GM12878 (cell line): ENCODE results near the gene RAF1. TPM values are rescaled to one million over a fixed set of nuclear protein-coding genes. Genes with fewer than 3 reads are reported as not detected.
"Not testable (repeated sequence)": the region's sequence is repeated elsewhere in the genome, so short reads cannot be mapped to it uniquely, and the experiment has no call there.

Experiments
- ATAC-seq: fragments of 200-7000 bp; cut with Tn5 transposase; 3 replicates; pipeline ENCODE4 v1.9.1; 2020; ENCODE audit warnings: mild to moderate bottlenecking, moderate library complexity
- BruUV-seq: library from RNA; stranded (reverse); fragments of 400-500 nt; replicated peaks from 2 replicates; lab custom pipeline; 2021; lab: Mats Ljungman, UMichigan
- CTCF ChIA-PET: fragments of 300-600 bp; sonication (Branson Sonifier 250); formaldehyde crosslinking; extraction: SDS; loops from one replicate; lab custom pipeline; 2021; ENCODE audit warnings: inconsistent platforms; lab: Yijun Ruan, JAX
- POLR2A ChIA-PET: fragments of 350-600 bp; formaldehyde crosslinking; extraction: SDS; loops from one replicate; lab custom pipeline; 2021; ENCODE audit warnings: inconsistent platforms; lab: Charles Lee
- RAD21 ChIA-PET: fragments of 300-600 bp; sonication (Branson Sonifier 250); formaldehyde crosslinking; loops from one replicate; lab custom pipeline; 2023; ENCODE audit warnings: antibody characterized with exemption; ENCODE audit not compliant: unreplicated experiment; lab: Charles Lee
- SMC1A ChIA-PET: fragments of 300-600 bp; sonication (Branson Sonifier 250); formaldehyde crosslinking; loops from one replicate; lab custom pipeline; 2023; ENCODE audit not compliant: unreplicated experiment, uncharacterized antibody; lab: Charles Lee
- DNase-seq: peaks from one replicate; pipeline ENCODE4 v3.0.0-alpha.2; 2011; ENCODE audit warnings: low read depth, low spot score
- FAIRE-seq: peaks from 3 replicates; lab custom pipeline; 2011; peaks lifted over from hg19 to GRCh38; lab: Jason Lieb, UNC
- H2AFZ ChIP-seq: 2 replicates; pipeline ENCODE4 v1.6.0; 2011; ENCODE audit warnings: low read depth, low read length, control low read depth; ENCODE audit not compliant: control insufficient read depth
- H3K27ac ChIP-seq: 2 replicates; pipeline ENCODE4 v1.5.1; 2011; ENCODE audit warnings: control low read depth; ENCODE audit not compliant: control insufficient read depth, insufficient read depth
- H3K27me3 ChIP-seq, 2 experiments: replicated peaks in 1 of 2; 2 replicates each; pipeline versions ENCODE4 v1.6.0 to v1.6.1; 2011; ENCODE audit warnings: low read length in 1 of 2; ENCODE audit not compliant: control insufficient read depth in 2 of 2, insufficient read depth in 2 of 2
- H3K36me3 ChIP-seq, 2 experiments: 2 replicates each; pipeline ENCODE4 v1.5.1; 2011; ENCODE audit warnings: low read length in 1 of 2; ENCODE audit not compliant: control insufficient read depth in 2 of 2, insufficient read depth in 2 of 2
- H3K4me1 ChIP-seq: 2 replicates; pipeline ENCODE4 v1.6.1; 2011; ENCODE audit warnings: mild to moderate bottlenecking, low read length, moderate library complexity, mixed read lengths; ENCODE audit not compliant: control insufficient read depth, insufficient read depth
- H3K4me2 ChIP-seq: 2 replicates; pipeline ENCODE4 v1.6.0; 2011; ENCODE audit warnings: control low read depth; ENCODE audit not compliant: control insufficient read depth, insufficient read depth
- H3K4me3 ChIP-seq: fragments of 200-600 bp; sonication (generic); 2 replicates; pipeline ENCODE4 v1.5.1; 2016
- H3K79me2 ChIP-seq: 2 replicates; pipeline ENCODE4 v1.6.0; 2011; ENCODE audit warnings: low read length; ENCODE audit not compliant: control insufficient read depth, insufficient read depth
- H3K9ac ChIP-seq: 2 replicates; pipeline ENCODE4 v1.8.0; 2011; ENCODE audit warnings: low read length, control low read depth, mixed read lengths; ENCODE audit not compliant: control insufficient read depth, insufficient read depth
- H3K9me3 ChIP-seq: replicated peaks from 3 replicates; pipeline ENCODE4 v1.5.1; 2011; ENCODE audit warnings: mild to moderate bottlenecking, low read length; ENCODE audit not compliant: control insufficient read depth, insufficient read depth
- H4K20me1 ChIP-seq: 2 replicates; pipeline ENCODE4 v1.6.0; 2011; ENCODE audit not compliant: control insufficient read depth, insufficient read depth
- BCL11A ChIP-seq: IDR thresholded peaks from 2 replicates; pipeline ENCODE4 v1.6.1; 2011; ENCODE audit warnings: low read depth, low read length
- NFXL1 ChIP-seq: fragments of 450-650 bp; IDR thresholded peaks from 2 replicates; pipeline ENCODE4 v1.6.1; 2017; ENCODE audit warnings: antibody characterized with exemption, mild to moderate bottlenecking, borderline replicate concordance
- PML ChIP-seq: IDR thresholded peaks from 2 replicates; pipeline ENCODE4 v1.6.1; 2012; ENCODE audit warnings: low read length, inconsistent platforms
- SMAD1 ChIP-seq: fragments of 450-650 bp; IDR thresholded peaks from 2 replicates; pipeline ENCODE4 v1.6.1; 2018; ENCODE audit warnings: mild to moderate bottlenecking, low read depth; ENCODE audit not compliant: partially characterized antibody
- SREBF2 ChIP-seq: IDR thresholded peaks from 2 replicates; pipeline ENCODE4 v1.6.1; 2012; ENCODE audit warnings: mild to moderate bottlenecking, low read length
- USF2 ChIP-seq: IDR thresholded peaks from 2 replicates; pipeline ENCODE4 v1.6.1; 2011; ENCODE audit warnings: low read depth, low read length, improper control_type of control experiment, borderline replicate concordance
- ZZZ3 ChIP-seq: IDR thresholded peaks from 2 replicates; pipeline ENCODE4 v1.6.1; 2011; ENCODE audit warnings: low read depth; ENCODE audit not compliant: control insufficient read depth, insufficient read length
- WGBS: methylation state at CpG from one replicate; pipeline ENCODE4 v1.1.6; 2016; ENCODE audit warnings: low lambda C conversion rate; ENCODE audit not compliant: insufficient replicate concordance, insufficient coverage; ENCODE audit errors: missing lambda C conversion rate; 5-methylcytosine and 5-hydroxymethylcytosine counted together
- in situ Hi-C: fragments of 300-500 bp; cut with MboI; formaldehyde crosslinking; loops from 9 replicates; pipeline ENCODE4 v1.14.3; 2018; ENCODE audit warnings: mixed read lengths
- intact Hi-C: fragments of 100-400 bp; cut with micrococcal nuclease; formaldehyde crosslinking; loops from one replicate; pipeline ENCODE4 v1.14.2; 2022; ENCODE audit not compliant: unreplicated experiment
- polyA plus RNA-seq, 11 experiments: library from polyadenylated mRNA; depleted of rRNA in 4 of 11; unstranded in 6 of 11; stranded (reverse) in 5 of 11; fragments of >200 nt; fragmentation: Nextera tagmentation in 4 of 11; fragmentation: Illumina TruSeq in 1 of 11; extraction: Ambion mirVana in 4 of 11; extraction: Trizol in 1 of 11; gene quantifications; 1 replicate in 1 of 11; 2 replicates in 10 of 11; pipeline versions ENCODE4 v1.2.1 to v1.2.3, GENCODE V29; 2011 to 2016; ENCODE audit warnings: inconsistent platforms in 2 of 11, missing spikeins in 2 of 11, low read depth in 1 of 11
- total RNA-seq, 4 experiments: library from RNA; depleted of rRNA in 3 of 4; stranded (reverse); fragments of >200 nt in 3 of 4; fragmentation: Illumina TruSeq in 1 of 4; extraction: Trizol in 1 of 4; gene quantifications; 2 replicates each; pipeline versions ENCODE4 v1.2.1 to v1.2.3, GENCODE V29; 2013 to 2021

The RAF1 gene
- total and polyA plus RNA-seq, 10 of the 15 experiments (the other 5 are each of a cell fraction or from before 2014, with no cell fraction given), result 20.4 to 151 (median 77.8) TPM

- TF ChIP-seq SREBF2 (no peak), BCL11A (no peak)
- TF ChIP-seq, all 136 proteins: peak for 0
Observed at GRCh38 chr3:12705374-12705926, 41.5 kb upstream of the RAF1 start (continued).

GRCh38 chr3:12702501-12702900, 38.6 kb upstream of the RAF1 start:
- no peaks in the 10 kb centered on the region for H3K9me3 ChIP-seq
- H3K27ac ChIP-seq, result no peak overlapping the region
- no peak for DNase-seq
- CTCF ChIA-PET, result no interaction called here
- no peaks in the 10 kb centered on the region for H3K4me1 ChIP-seq
- H3K79me2 ChIP-seq, result no peaks in the 10 kb centered on the region
- no peak overlapping the region for H3K4me3 ChIP-seq
- intact Hi-C loops (no loop called here), in situ Hi-C loops (loop anchor here (25.0 kb wide), 1 partner anchor 565 kb away; no protein-coding TSS in a partner anchor)
- no peak overlapping the region for H3K4me2 ChIP-seq
- ATAC-seq, result no peak
- H3K36me3 ChIP-seq, result no peaks in the 10 kb centered on the region
- POLR2A ChIA-PET, result no interaction called here
- no peaks in the 10 kb centered on the region for H4K20me1 ChIP-seq
- RAD21 ChIA-PET, result no interaction called here
- WGBS, result 76% methylated on average over 3 of the region's 3 CpGs
- FAIRE-seq, result no peak
- BruUV-seq, result no TSS peak
- H2AFZ ChIP-seq, result no peak overlapping the region
- no peak overlapping the region for H3K9ac ChIP-seq
- TF ChIP-seq PML (no peak), ZZZ3 (no peak), NFXL1 (no peak), USF2 (no peak), SMAD1 (no peak)
- TF ChIP-seq, all 136 proteins: peak for 0
- no peaks in the 10 kb centered on the region for H3K27me3 ChIP-seq
- SMC1A ChIA-PET, result interaction anchor here (0.6 kb wide), 1 partner anchor 975 kb away, joined by 3 read pairs; no protein-coding TSS in a partner anchor

- H3K9me3 ChIP-seq, H3K27ac ChIP-seq, H2AFZ ChIP-seq, H3K4me1 ChIP-seq, H3K4me2 ChIP-seq, DNase-seq, intact Hi-C loops, ATAC-seq, FAIRE-seq, H4K20me1 ChIP-seq, H3K36me3 ChIP-seq, H3K4me3 ChIP-seq, H3K27me3 ChIP-seq, BruUV-seq, H3K9ac ChIP-seq, RAD21 ChIA-PET, H3K79me2 ChIP-seq: not testable (repeated sequence)
- SMC1A ChIA-PET, result interaction anchor here (0.7 kb wide), 1 partner anchor 494 kb away, joined by 3 read pairs; no protein-coding TSS in a partner anchor
- CTCF ChIA-PET, result interaction anchor here (0.7 to 1.6 kb wide), 2 partner anchors 25 to 57 kb away, joined by 4 read pairs; partner anchors contain the start of gene TMEM40
- WGBS, result 54% methylated on average over 9 of the region's 10 CpGs
- in situ Hi-C loops, result loop anchor here (25.0 kb wide), 1 partner anchor 564 kb away; no protein-coding TSS in a partner anchor
- POLR2A ChIA-PET, result interaction anchor here (0.7 kb wide), 1 partner anchor 16 kb away, joined by 5 read pairs; no protein-coding TSS in a partner anchor
Observed at GRCh38 chr3:12701601-12702000, 37.7 kb upstream of the RAF1 start.
